Neural cell (in vitro differentiated cells): Measurements from ENCODE around the gene PLA2G4B. TPM values are rescaled to one million over a fixed set of nuclear protein-coding genes. Genes with fewer than 3 reads are reported as not detected.

ENCODE experiments used
- H2AFZ ChIP-seq: fragments of 200-600, 300-800 bp; sonication (generic), shearing (Covaris generic); 2 replicates; pipeline ENCODE4 v1.6.0; 2014; ENCODE audit warnings: low read depth, mild to moderate bottlenecking, antibody characterized with exemption, low read length, moderate library complexity
- H3F3A ChIP-seq: fragments of 200-600 bp; shearing (Covaris generic); 2 replicates; pipeline ENCODE4 v1.6.1; 2016; ENCODE audit warnings: mild to moderate bottlenecking, moderate library complexity, mixed read lengths, antibody characterized with exemption, low read length; ENCODE audit not compliant: insufficient read depth, poor library complexity, severe bottlenecking
- H3K27ac ChIP-seq: fragments of 200-600, 300-800 bp; sonication (generic), shearing (Covaris generic); 2 replicates; pipeline ENCODE4 v1.5.1; 2014; ENCODE audit warnings: mild to moderate bottlenecking, low read length, moderate library complexity
- H3K27me3 ChIP-seq: fragments of 300-800, 200-600 bp; sonication (generic), shearing (Covaris generic); 2 replicates; pipeline ENCODE4 v1.6.0; 2014; ENCODE audit warnings: mild to moderate bottlenecking, low read depth, low read length, moderate library complexity; ENCODE audit not compliant: insufficient read depth
- H3K36me3 ChIP-seq: fragments of 300-800, 200-600 bp; sonication (generic), shearing (Covaris generic); 2 replicates; pipeline ENCODE4 v1.5.1; 2014; ENCODE audit warnings: mild to moderate bottlenecking, antibody characterized with exemption, low read length, moderate library complexity; ENCODE audit not compliant: insufficient read depth
- H3K4me2 ChIP-seq: fragments of 300-800, 200-600 bp; sonication (generic), shearing (Covaris generic); 2 replicates; pipeline ENCODE4 v1.6.0; 2014; ENCODE audit warnings: mild to moderate bottlenecking, low read length
- H3K4me3 ChIP-seq: fragments of 300-800, 200-600 bp; sonication (generic), shearing (Covaris generic); 2 replicates; pipeline ENCODE4 v1.5.1; 2014; ENCODE audit warnings: mild to moderate bottlenecking, low read length, moderate library complexity
- H3K79me2 ChIP-seq: fragments of 200-600 bp; shearing (Covaris generic); replicated peaks from 2 replicates; pipeline ENCODE4 v1.6.0; 2014; ENCODE audit warnings: mild to moderate bottlenecking, low read length, moderate library complexity; ENCODE audit not compliant: insufficient read depth
- H3K9ac ChIP-seq: fragments of 300-800, 200-600 bp; sonication (generic), shearing (Covaris generic); 2 replicates; pipeline ENCODE4 v1.6.1; 2016; ENCODE audit warnings: mild to moderate bottlenecking, low read length, mixed read lengths
- H3K9me2 ChIP-seq: fragments of 200-600 bp; shearing (Covaris generic); 2 replicates; pipeline ENCODE4 v1.6.1; 2016; ENCODE audit warnings: mild to moderate bottlenecking, low read length, mixed read lengths; ENCODE audit not compliant: insufficient read depth
- H3K9me3 ChIP-seq: fragments of 200-600, 300-800 bp; sonication (generic), shearing (Covaris generic); 2 replicates; pipeline ENCODE4 v1.6.1; 2016; ENCODE audit warnings: mild to moderate bottlenecking, mixed run types, low read length, moderate library complexity, mixed read lengths
- H4K20me1 ChIP-seq: fragments of 200-600 bp; shearing (Covaris generic); 2 replicates; pipeline ENCODE4 v1.6.1; 2016; ENCODE audit warnings: mild to moderate bottlenecking, mixed run types; ENCODE audit not compliant: insufficient read depth
- EP300 ChIP-seq: fragments of 450-650 bp; conservative IDR thresholded peaks from 2 replicates; pipeline ENCODE4 v1.6.1; 2014; ENCODE audit warnings: antibody characterized with exemption, mild to moderate bottlenecking, moderate library complexity; ENCODE audit not compliant: poor library complexity, severe bottlenecking
- EZH2 ChIP-seq: fragments of 200-600, 300-800 bp; shearing (Covaris generic), sonication (generic); IDR thresholded peaks from 2 replicates; pipeline ENCODE4 v1.6.1; 2014; ENCODE audit warnings: antibody characterized with exemption, low read length, borderline replicate concordance, mild to moderate bottlenecking; ENCODE audit not compliant: insufficient read depth, poor library complexity, severe bottlenecking
- MXI1 ChIP-seq: fragments of 450-650 bp; conservative IDR thresholded peaks from 2 replicates; pipeline ENCODE4 v1.6.1; 2014; ENCODE audit warnings: antibody characterized with exemption, mild to moderate bottlenecking; ENCODE audit not compliant: poor library complexity, severe bottlenecking
- POLR2AphosphoS5 ChIP-seq: IDR thresholded peaks from 2 replicates; pipeline ENCODE4 v1.6.1; 2012
- RAD21 ChIP-seq: fragments of 450-650 bp; conservative IDR thresholded peaks from 2 replicates; pipeline ENCODE4 v1.6.1; 2014; ENCODE audit warnings: antibody characterized with exemption, mild to moderate bottlenecking, moderate library complexity
- SMC3 ChIP-seq: fragments of 450-650 bp; conservative IDR thresholded peaks from 2 replicates; pipeline ENCODE4 v1.6.1; 2014; ENCODE audit warnings: antibody characterized with exemption, mild to moderate bottlenecking, moderate library complexity; ENCODE audit not compliant: poor library complexity
- TAF1 ChIP-seq: IDR thresholded peaks from 2 replicates; pipeline ENCODE4 v1.6.1; 2012; ENCODE audit warnings: low read depth
- polyA plus RNA-seq: library from polyadenylated mRNA; depleted of rRNA; stranded (reverse); fragments of >200 nt; gene quantifications from 2 replicates; pipeline ENCODE4 v1.2.3, GENCODE V29; 2014
- TF ChIP-seq, protein P1 (sequence below): fragments of 450-650 bp; IDR thresholded peaks from 2 replicates; pipeline ENCODE4 v1.5.1; 2014; ENCODE audit warnings: antibody characterized with exemption, mild to moderate bottlenecking, moderate library complexity; ENCODE audit not compliant: poor library complexity, severe bottlenecking
- TF ChIP-seq, protein P2 (sequence below): IDR thresholded peaks from 2 replicates; pipeline ENCODE4 v1.6.1; 2012; ENCODE audit warnings: borderline replicate concordance

The PLA2G4B gene
- polyA plus RNA-seq, 1 donor from 2014 or later = 11.3 TPM

DNA sequence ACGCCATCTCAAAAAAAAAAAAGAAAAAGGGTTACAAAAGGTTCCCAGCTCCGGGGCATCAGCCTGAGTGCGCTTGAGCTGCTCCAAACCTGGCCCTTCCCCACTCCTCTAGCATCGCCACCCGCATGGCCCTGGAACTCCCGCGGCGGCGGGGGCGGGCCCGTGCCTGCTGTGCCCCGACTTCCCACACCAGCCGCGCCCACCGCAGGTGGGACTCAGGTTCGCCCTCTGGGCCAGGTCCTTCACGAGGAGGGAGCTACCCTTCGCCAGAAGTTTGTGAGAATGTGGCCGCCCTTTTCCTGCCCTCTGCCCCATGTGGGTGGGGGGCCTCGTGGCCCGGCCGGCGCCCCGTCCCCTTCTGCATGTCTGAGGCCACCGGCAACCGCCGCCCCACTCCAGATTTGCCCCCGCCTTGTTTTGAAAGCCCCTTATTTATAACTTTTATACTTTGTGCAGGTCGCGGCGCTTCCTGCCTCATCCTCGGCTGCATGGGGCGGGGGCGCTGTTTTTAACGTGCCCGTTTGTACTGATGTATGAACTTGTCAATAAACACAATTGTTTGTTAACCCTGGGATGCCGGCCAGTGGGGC, 11.3 kb upstream of the PLA2G4B start:
- no peaks in the 10 kb centered on the region for H4K20me1 ChIP-seq
- H3K4me3 ChIP-seq = peak overlapping the region; percentile 97
- no peaks in the 10 kb centered on the region for H3F3A ChIP-seq
- H3K4me2 ChIP-seq = peak overlapping the region; percentile 70
- no peak overlapping the region for H3K27ac ChIP-seq
- H3K27me3 ChIP-seq = no peaks in the 10 kb centered on the region
- H3K9me3 ChIP-seq = no peaks in the 10 kb centered on the region
- H3K79me2 ChIP-seq = peaks cover 3% of the 10 kb centered on the region
- no peaks in the 10 kb centered on the region for H3K9me2 ChIP-seq
- no peak overlapping the region for H2AFZ ChIP-seq
- no peak for TF ChIP-seq SMC3
- TF ChIP-seq, protein P1, sequence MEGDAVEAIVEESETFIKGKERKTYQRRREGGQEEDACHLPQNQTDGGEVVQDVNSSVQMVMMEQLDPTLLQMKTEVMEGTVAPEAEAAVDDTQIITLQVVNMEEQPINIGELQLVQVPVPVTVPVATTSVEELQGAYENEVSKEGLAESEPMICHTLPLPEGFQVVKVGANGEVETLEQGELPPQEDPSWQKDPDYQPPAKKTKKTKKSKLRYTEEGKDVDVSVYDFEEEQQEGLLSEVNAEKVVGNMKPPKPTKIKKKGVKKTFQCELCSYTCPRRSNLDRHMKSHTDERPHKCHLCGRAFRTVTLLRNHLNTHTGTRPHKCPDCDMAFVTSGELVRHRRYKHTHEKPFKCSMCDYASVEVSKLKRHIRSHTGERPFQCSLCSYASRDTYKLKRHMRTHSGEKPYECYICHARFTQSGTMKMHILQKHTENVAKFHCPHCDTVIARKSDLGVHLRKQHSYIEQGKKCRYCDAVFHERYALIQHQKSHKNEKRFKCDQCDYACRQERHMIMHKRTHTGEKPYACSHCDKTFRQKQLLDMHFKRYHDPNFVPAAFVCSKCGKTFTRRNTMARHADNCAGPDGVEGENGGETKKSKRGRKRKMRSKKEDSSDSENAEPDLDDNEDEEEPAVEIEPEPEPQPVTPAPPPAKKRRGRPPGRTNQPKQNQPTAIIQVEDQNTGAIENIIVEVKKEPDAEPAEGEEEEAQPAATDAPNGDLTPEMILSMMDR = peak; percentile 19
- H3K36me3 ChIP-seq = no peaks in the 10 kb centered on the region
- peak overlapping the region; percentile 50 for H3K9ac ChIP-seq

DNA sequence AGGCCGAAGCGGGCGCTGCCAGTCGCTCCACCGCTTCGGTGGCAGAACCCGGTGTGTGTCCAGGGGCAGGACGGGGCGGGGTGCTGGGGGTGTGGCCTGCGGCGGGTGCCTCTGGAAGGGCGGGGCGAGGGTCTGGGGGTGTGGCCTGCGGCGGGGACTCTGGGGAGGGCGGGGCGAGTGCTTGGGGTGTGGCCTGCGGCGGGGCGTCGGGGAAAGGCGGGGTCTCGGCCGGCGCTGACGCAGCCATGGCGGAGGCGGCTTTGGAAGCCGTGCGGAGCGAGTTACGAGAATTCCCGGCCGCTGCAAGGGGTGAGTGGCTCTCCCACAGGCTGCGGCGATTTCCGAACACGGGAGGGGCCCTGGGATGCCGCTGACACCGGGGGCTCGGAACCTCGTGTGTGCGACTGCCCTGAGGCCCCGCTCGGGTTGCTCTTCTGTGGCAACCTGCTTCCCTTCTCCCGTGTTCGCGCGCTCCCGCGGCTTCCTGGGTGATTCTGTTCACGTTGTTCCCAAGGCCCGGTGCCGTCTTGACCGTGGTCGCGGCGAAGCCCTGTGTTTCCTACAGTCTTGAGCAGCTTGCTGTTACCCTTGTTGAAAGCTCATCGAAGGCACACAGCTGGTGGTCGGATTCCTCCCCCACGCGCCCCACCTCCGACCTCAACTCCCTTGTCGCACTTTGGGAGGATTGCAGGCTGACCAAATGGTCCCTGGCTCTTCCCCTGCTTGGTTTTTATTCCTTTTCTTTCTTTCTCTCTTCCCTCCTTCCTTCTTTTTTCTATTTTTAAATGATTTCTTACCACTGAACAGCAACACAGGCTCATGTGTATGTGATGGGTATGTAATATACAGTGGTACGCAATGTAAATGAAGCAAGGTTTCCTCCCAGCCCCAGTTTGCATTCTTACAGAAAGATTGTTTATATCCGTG, 10.5 kb upstream of the PLA2G4B start, which contains the start of gene JMJD7:
Gene JMJD7 (plus strand): TSS at position 213 of the 927 bp plus-strand sequence. CDS start 33 bp downstream, at position 246.
- H3K27me3 ChIP-seq = no peaks in the 10 kb centered on the region
- H3K36me3 ChIP-seq = no peaks in the 10 kb centered on the region
- peak; percentile 36 for TF ChIP-seq EP300
- TF ChIP-seq, protein P2, sequence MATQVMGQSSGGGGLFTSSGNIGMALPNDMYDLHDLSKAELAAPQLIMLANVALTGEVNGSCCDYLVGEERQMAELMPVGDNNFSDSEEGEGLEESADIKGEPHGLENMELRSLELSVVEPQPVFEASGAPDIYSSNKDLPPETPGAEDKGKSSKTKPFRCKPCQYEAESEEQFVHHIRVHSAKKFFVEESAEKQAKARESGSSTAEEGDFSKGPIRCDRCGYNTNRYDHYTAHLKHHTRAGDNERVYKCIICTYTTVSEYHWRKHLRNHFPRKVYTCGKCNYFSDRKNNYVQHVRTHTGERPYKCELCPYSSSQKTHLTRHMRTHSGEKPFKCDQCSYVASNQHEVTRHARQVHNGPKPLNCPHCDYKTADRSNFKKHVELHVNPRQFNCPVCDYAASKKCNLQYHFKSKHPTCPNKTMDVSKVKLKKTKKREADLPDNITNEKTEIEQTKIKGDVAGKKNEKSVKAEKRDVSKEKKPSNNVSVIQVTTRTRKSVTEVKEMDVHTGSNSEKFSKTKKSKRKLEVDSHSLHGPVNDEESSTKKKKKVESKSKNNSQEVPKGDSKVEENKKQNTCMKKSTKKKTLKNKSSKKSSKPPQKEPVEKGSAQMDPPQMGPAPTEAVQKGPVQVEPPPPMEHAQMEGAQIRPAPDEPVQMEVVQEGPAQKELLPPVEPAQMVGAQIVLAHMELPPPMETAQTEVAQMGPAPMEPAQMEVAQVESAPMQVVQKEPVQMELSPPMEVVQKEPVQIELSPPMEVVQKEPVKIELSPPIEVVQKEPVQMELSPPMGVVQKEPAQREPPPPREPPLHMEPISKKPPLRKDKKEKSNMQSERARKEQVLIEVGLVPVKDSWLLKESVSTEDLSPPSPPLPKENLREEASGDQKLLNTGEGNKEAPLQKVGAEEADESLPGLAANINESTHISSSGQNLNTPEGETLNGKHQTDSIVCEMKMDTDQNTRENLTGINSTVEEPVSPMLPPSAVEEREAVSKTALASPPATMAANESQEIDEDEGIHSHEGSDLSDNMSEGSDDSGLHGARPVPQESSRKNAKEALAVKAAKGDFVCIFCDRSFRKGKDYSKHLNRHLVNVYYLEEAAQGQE = peak; percentile 73
- no peak for TF ChIP-seq EZH2
- peak; percentile 90 for TF ChIP-seq MXI1
- TF ChIP-seq TAF1 = peak; percentile 70
- TF ChIP-seq, protein P1 = no peak
- TF ChIP-seq POLR2AphosphoS5 = peak; percentile 83
- peak; percentile 44 for TF ChIP-seq RAD21
- peak; percentile 42 for TF ChIP-seq SMC3
- H3K4me2 ChIP-seq = peak within 1 kb of the TSS; percentile 71
- H3K9me2 ChIP-seq = no peaks in the 10 kb centered on the region
- H3K79me2 ChIP-seq = peaks cover 3% of the 10 kb centered on the region
- H4K20me1 ChIP-seq = no peaks in the 10 kb centered on the region
- H3K4me3 ChIP-seq = peak within 1 kb of the TSS; percentile 97
- H3K9me3 ChIP-seq = no peaks in the 10 kb centered on the region
- H3K9ac ChIP-seq = peak within 1 kb of the TSS; percentile 84
- H3F3A ChIP-seq = no peaks in the 10 kb centered on the region
- H2AFZ ChIP-seq = peak within 1 kb of the TSS; percentile 60
- peak within 1 kb of the TSS; percentile 62 for H3K27ac ChIP-seq
